Keratinocyte (primary cell): ENCODE results near the gene LRRC9. TPM values are rescaled to one million over a fixed set of nuclear protein-coding genes. Genes with fewer than 3 reads are reported as not detected.

ENCODE experiments used
- DNase-seq: peaks from one replicate; pipeline ENCODE4 v3.0.0-alpha.2; 2011; ENCODE audit warnings: low read depth, missing footprints, low spot score
- FAIRE-seq: peaks from 2 replicates; lab custom pipeline; 2011; peaks lifted over from hg19 to GRCh38; lab: Jason Lieb, UNC
- H2AFZ ChIP-seq: 2 replicates; pipeline ENCODE4 v1.6.0; 2012; ENCODE audit warnings: low read length, control low read depth, inconsistent platforms; ENCODE audit not compliant: control insufficient read depth
- H3K27ac ChIP-seq: 2 replicates; pipeline ENCODE4 v1.5.1; 2011; ENCODE audit warnings: low read length; ENCODE audit not compliant: control insufficient read depth, insufficient read depth
- H3K27me3 ChIP-seq: 3 replicates; pipeline ENCODE4 v1.6.0; 2011; ENCODE audit warnings: low read length; ENCODE audit not compliant: control insufficient read depth, insufficient read depth; ENCODE audit errors: extremely low read depth
- H3K36me3 ChIP-seq, 2 experiments: 2 replicates in 1 of 2; 3 replicates in 1 of 2; pipeline ENCODE4 v1.5.1; 2011; ENCODE audit warnings: low read length in 2 of 2, mild to moderate bottlenecking in 1 of 2; ENCODE audit not compliant: control insufficient read depth in 2 of 2, insufficient read depth in 2 of 2; ENCODE audit errors: extremely low read depth in 1 of 2
- H3K4me1 ChIP-seq: 3 replicates; pipeline ENCODE4 v1.5.1; 2011; ENCODE audit warnings: low read length; ENCODE audit not compliant: control insufficient read depth, insufficient read depth; ENCODE audit errors: extremely low read depth
- H3K4me2 ChIP-seq: 3 replicates; pipeline ENCODE4 v1.6.0; 2011; ENCODE audit warnings: low read depth, low read length; ENCODE audit not compliant: control insufficient read depth, insufficient read depth; ENCODE audit errors: extremely low read depth
- H3K4me3 ChIP-seq, 3 experiments: fragments of 200-600 bp in 1 of 3; sonication (generic) in 1 of 3; 2 replicates in 2 of 3; 3 replicates in 1 of 3; pipeline ENCODE4 v1.5.1; 2011 to 2016; ENCODE audit warnings: low read length in 3 of 3, mild to moderate bottlenecking in 3 of 3, control low read depth in 2 of 3, inconsistent platforms in 1 of 3, low read depth in 1 of 3, mixed read lengths in 1 of 3, mixed run types in 1 of 3, moderate library complexity in 1 of 3; ENCODE audit not compliant: control insufficient read depth in 2 of 3, insufficient read depth in 2 of 3; ENCODE audit errors: extremely low read depth in 1 of 3
- H3K79me2 ChIP-seq: 2 replicates; pipeline ENCODE4 v1.6.0; 2012; ENCODE audit warnings: low read length; ENCODE audit not compliant: control insufficient read depth, insufficient read depth
- H3K9ac ChIP-seq: 3 replicates; pipeline ENCODE4 v1.6.0; 2011; ENCODE audit warnings: low read length; ENCODE audit not compliant: control insufficient read depth, insufficient read depth; ENCODE audit errors: extremely low read depth
- H3K9me1 ChIP-seq: 3 replicates; pipeline ENCODE4 v1.6.0; 2011; ENCODE audit warnings: low read length; ENCODE audit not compliant: control insufficient read depth, insufficient read depth; ENCODE audit errors: extremely low read depth
- H3K9me3 ChIP-seq: 2 replicates; pipeline ENCODE4 v1.5.1; 2012; ENCODE audit warnings: low read depth, low read length; ENCODE audit not compliant: control insufficient read depth
- H4K20me1 ChIP-seq: 3 replicates; pipeline ENCODE4 v1.6.0; 2011; ENCODE audit warnings: low read length; ENCODE audit not compliant: control insufficient read depth, insufficient read depth; ENCODE audit errors: extremely low read depth
- CTCF ChIP-seq, 3 experiments: IDR thresholded peaks in 1 of 3; conservative IDR thresholded peaks in 1 of 3; optimal IDR thresholded peaks in 1 of 3; 2 replicates in 2 of 3; 3 replicates in 1 of 3; pipeline versions ENCODE3 to v1.5.1; 2011; ENCODE audit warnings: low read length in 3 of 3, mild to moderate bottlenecking in 3 of 3, moderate library complexity in 2 of 3, control low read depth in 1 of 3, inconsistent platforms in 1 of 3; ENCODE audit not compliant: insufficient read depth in 2 of 3; ENCODE audit errors: extremely low read depth in 1 of 3
- EZH2 ChIP-seq: IDR thresholded peaks from one replicate; pipeline ENCODE4 v1.6.1; 2012; ENCODE audit warnings: inconsistent platforms, mild to moderate bottlenecking, low read length, moderate library complexity
- dilution Hi-C: fragments of 300-500 bp; cut with MboI; formaldehyde crosslinking; loops from one replicate; pipeline ENCODE4 v1.7.0; 2020; ENCODE audit warnings: low sequenced_read_pairs; ENCODE audit not compliant: extremely low pct_ligation_motif_present
- polyA plus RNA-seq, 5 experiments: library from polyadenylated mRNA; depleted of rRNA in 3 of 5; stranded (reverse) in 3 of 5; stranded (forward) in 1 of 5; unstranded in 1 of 5; fragments of >200 nt; gene quantifications; 1 replicate in 1 of 5; 2 replicates in 3 of 5; 3 replicates in 1 of 5; pipeline versions ENCODE4 v1.2.1 to v1.2.3, GENCODE V29; 2011 to 2012; ENCODE audit warnings: missing spikeins in 2 of 5, low read depth in 1 of 5, low replicate concordance in 1 of 5

Gene LRRC9
- polyA plus RNA-seq, 1 donor (not counting 4 experiments of a cell fraction or from before 2014, with no cell fraction given) = not detected

- Histone ChIP-seq H2AFZ (no peak overlapping the region), H3K4me3 (no peak overlapping the region), H3K27me3 (peaks cover 4% of the 10 kb centered on the region), H3K4me1 (no peaks in the 10 kb centered on the region), H3K79me2 (no peaks in the 10 kb centered on the region), H3K36me3 (no peaks in the 10 kb centered on the region), H3K9ac (no peak overlapping the region), H3K9me1 (no peaks in the 10 kb centered on the region), H3K27ac (no peak overlapping the region), H3K9me3 (no peaks in the 10 kb centered on the region), H4K20me1 (no peaks in the 10 kb centered on the region), H3K4me2 (no peak overlapping the region)
- no peak for TF ChIP-seq CTCF (optimal IDR thresholded peaks at IDR 0.05 in 1 of 3, IDR thresholded peaks at IDR 0.05 in 1 of 3, conservative IDR thresholded peaks at IDR 0.05 in 1 of 3; ENCODE audit: extremely low read depth in 1 of 3, insufficient read depth in 2 of 3, low read length in 3 of 3)
- no peak for TF ChIP-seq EZH2
- dilution Hi-C loops = no loop called here
- FAIRE-seq (no peak), DNase-seq (no peak)
Observed at GRCh38 chr14:59925797-59926196, 5.9 kb downstream of the LRRC9 start.

GRCh38 chr14:59926534-59926933, 6.6 kb downstream of the LRRC9 start:
- no peak overlapping the region for H3K27ac ChIP-seq
- DNase-seq = no peak
- no peak overlapping the region for H2AFZ ChIP-seq
- dilution Hi-C loops = no loop called here
- no peaks in the 10 kb centered on the region for H3K9me1 ChIP-seq
- H3K4me1 ChIP-seq = no peaks in the 10 kb centered on the region
- no peak for FAIRE-seq
- H4K20me1 ChIP-seq = no peaks in the 10 kb centered on the region
- H3K4me2 ChIP-seq = no peak overlapping the region
- H3K79me2 ChIP-seq = no peaks in the 10 kb centered on the region
- TF ChIP-seq CTCF (optimal IDR thresholded peaks at IDR 0.05 in 1 of 3, IDR thresholded peaks at IDR 0.05 in 1 of 3, conservative IDR thresholded peaks at IDR 0.05 in 1 of 3; ENCODE audit: extremely low read depth in 1 of 3, insufficient read depth in 2 of 3, low read length in 3 of 3) = no peak
- TF ChIP-seq EZH2 = no peak
- no peaks in the 10 kb centered on the region for H3K9me3 ChIP-seq
- no peaks in the 10 kb centered on the region for H3K36me3 ChIP-seq
- no peaks in the 10 kb centered on the region for H3K27me3 ChIP-seq
- H3K9ac ChIP-seq = no peak overlapping the region
- H3K4me3 ChIP-seq = no peak overlapping the region
